ENCODE data around the gene BUD23. TPM values are rescaled to one million over a fixed set of nuclear protein-coding genes. Genes with fewer than 3 reads are reported as not detected.
A peak's percentile ranks its signal among the peaks of the same experiment; 100 is the strongest.

Gene BUD23
- total and polyA plus RNA-seq, 2 donors (not counting 1 experiment from before 2014, with no cell fraction given) = 62.4 to 63.9 TPM

DNA sequence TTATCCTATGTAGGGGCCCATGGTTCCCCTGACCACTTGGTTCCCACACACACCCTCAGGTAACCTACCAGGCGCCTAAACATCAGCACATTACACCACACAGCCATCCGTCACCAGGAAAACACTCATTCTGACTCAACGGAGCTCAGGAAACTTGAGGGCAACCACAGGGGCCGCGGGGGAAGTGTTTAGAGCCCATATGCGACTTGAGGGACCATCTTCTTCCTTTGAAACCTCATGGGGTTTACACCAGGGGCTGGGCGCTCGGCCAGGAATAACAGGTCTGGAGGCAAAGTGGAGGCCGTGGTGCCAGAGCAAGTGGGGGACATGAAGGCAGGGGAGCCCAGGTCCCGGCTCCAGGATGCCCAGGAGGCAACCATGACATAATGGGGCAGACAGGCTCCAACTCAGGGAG lies 34.6 kb downstream of the BUD23 start:
- H3K4me1 Mint-ChIP-seq = peaks cover 20% of the 10 kb centered on the region
- peaks cover 0 to 11% (median 0%) of the 10 kb centered on the region in 3 donors for H3K9me3 ChIP-seq (ENCODE audit: control extremely low read depth in 1 of 3, control insufficient read depth in 2 of 3, insufficient read depth in 1 of 3, low read length in 2 of 3)
- peak overlapping the region; percentile 97 for H3K4me2 ChIP-seq (replicated peaks; ENCODE audit: low read depth, low read length, poor library complexity, severe bottlenecking)
- ATAC-seq (ENCODE audit: low read depth) (peak; percentile 26), DNase-seq (peak; percentile 50)
- no peaks in the 10 kb centered on the region for H3K9me3 Mint-ChIP-seq (ENCODE audit: insufficient read depth)
- H3K27ac ChIP-seq (ENCODE audit: low read length in 2 of 2) = no peak overlapping the region
- H4K20me1 ChIP-seq (ENCODE audit: control insufficient read depth, insufficient read depth, low read length, poor library complexity, severe bottlenecking) = peaks cover 12% of the 10 kb centered on the region
- ChIA-PET POLR2A (interaction anchor here (0.9 kb wide), 1 partner anchor 17 kb away, joined by 4 read pairs; no protein-coding TSS in a partner anchor), CTCF (interaction anchor here (0.8 kb wide), 1 partner anchor 111 kb away, joined by 3 read pairs; no protein-coding TSS in a partner anchor)
- H3K4me3 Mint-ChIP-seq = peak overlapping the region; percentile 83
- no peaks in the 10 kb centered on the region for H3K79me2 ChIP-seq (ENCODE audit: control insufficient read depth, insufficient read depth, low read length)
- intact Hi-C loops (cut with micrococcal nuclease) = loop anchor here (2.0 to 5.0 kb wide), 2 partner anchors 36 to 51 kb away; partner anchors contain the start of genes BUD23, DNAJC30 and VPS37D
- no peak for TF ChIP-seq EZH2 (IDR thresholded peaks at IDR 0.05; ENCODE audit: borderline replicate concordance, insufficient read depth, low read depth, low read length, poor library complexity, severe bottlenecking)
- TF ChIP-seq, protein P1, sequence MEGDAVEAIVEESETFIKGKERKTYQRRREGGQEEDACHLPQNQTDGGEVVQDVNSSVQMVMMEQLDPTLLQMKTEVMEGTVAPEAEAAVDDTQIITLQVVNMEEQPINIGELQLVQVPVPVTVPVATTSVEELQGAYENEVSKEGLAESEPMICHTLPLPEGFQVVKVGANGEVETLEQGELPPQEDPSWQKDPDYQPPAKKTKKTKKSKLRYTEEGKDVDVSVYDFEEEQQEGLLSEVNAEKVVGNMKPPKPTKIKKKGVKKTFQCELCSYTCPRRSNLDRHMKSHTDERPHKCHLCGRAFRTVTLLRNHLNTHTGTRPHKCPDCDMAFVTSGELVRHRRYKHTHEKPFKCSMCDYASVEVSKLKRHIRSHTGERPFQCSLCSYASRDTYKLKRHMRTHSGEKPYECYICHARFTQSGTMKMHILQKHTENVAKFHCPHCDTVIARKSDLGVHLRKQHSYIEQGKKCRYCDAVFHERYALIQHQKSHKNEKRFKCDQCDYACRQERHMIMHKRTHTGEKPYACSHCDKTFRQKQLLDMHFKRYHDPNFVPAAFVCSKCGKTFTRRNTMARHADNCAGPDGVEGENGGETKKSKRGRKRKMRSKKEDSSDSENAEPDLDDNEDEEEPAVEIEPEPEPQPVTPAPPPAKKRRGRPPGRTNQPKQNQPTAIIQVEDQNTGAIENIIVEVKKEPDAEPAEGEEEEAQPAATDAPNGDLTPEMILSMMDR (IDR thresholded peaks at IDR 0.05) = no peak
- peak overlapping the region; percentile 70 for H3K27ac Mint-ChIP-seq
- peak overlapping the region; percentile 21 for H3K9ac ChIP-seq (ENCODE audit: low read length)
- H3K4me1 ChIP-seq (ENCODE audit: control insufficient read depth in 2 of 2, insufficient read depth in 2 of 2, low read length in 2 of 2) = peaks cover 25 to 31% of the 10 kb centered on the region in 2 donors
- peaks cover 30% of the 10 kb centered on the region for H3K27me3 Mint-ChIP-seq
- H2AFZ ChIP-seq (ENCODE audit: insufficient read depth, low read depth, low read length, poor library complexity, severe bottlenecking) = no peak overlapping the region
- peak overlapping the region in 1 of 5 experiments; percentile 66 for H3K4me3 ChIP-seq (ENCODE audit: control extremely low read depth in 1 of 5, extremely low read depth in 1 of 5, insufficient read depth in 1 of 5, low read depth in 2 of 5, low read length in 4 of 5)
- H3K36me3 ChIP-seq (replicated peaks in 1 of 2; ENCODE audit: control extremely low read depth in 1 of 2, control insufficient read depth in 1 of 2, extremely low read depth in 1 of 2, insufficient read depth in 2 of 2, low read length in 1 of 2) = no peaks in the 10 kb centered on the region
- WGBS (ENCODE audit: insufficient coverage) = under 1% methylated on average over 10 of the region's 10 CpGs
- peaks cover 0 to 66% (median 25%) of the 10 kb centered on the region in 4 experiments for H3K27me3 ChIP-seq (replicated peaks in 1 of 4; ENCODE audit: control extremely low read depth in 1 of 4, control insufficient read depth in 3 of 4, insufficient read depth in 4 of 4, low read length in 3 of 4)

GRCh38 chr7:73718438-73718881 lies 35.1 kb downstream of the BUD23 start:
- H3K4me3 Mint-ChIP-seq = peak overlapping the region; percentile 83
- Histone ChIP-seq H3K27me3 (replicated peaks in 1 of 4; ENCODE audit: control extremely low read depth in 1 of 4, control insufficient read depth in 3 of 4, insufficient read depth in 4 of 4, low read length in 3 of 4) (peaks cover 0 to 63% (median 25%) of the 10 kb centered on the region in 4 experiments), H3K79me2 (ENCODE audit: control insufficient read depth, insufficient read depth, low read length) (no peaks in the 10 kb centered on the region), H2AFZ (ENCODE audit: insufficient read depth, low read depth, low read length, poor library complexity, severe bottlenecking) (peak overlapping the region; percentile 79), H4K20me1 (ENCODE audit: control insufficient read depth, insufficient read depth, low read length, poor library complexity, severe bottlenecking) (peaks cover 12% of the 10 kb centered on the region), H3K4me2 (replicated peaks; ENCODE audit: low read depth, low read length, poor library complexity, severe bottlenecking) (peak overlapping the region; percentile 97), H3K4me1 (ENCODE audit: control insufficient read depth in 2 of 2, insufficient read depth in 2 of 2, low read length in 2 of 2) (peaks cover 25 to 31% of the 10 kb centered on the region in 2 donors), H3K9ac (ENCODE audit: low read length) (peak overlapping the region; percentile 69), H3K27ac (ENCODE audit: low read length in 2 of 2) (no peak overlapping the region), H3K9me3 (ENCODE audit: control extremely low read depth in 1 of 3, control insufficient read depth in 2 of 3, insufficient read depth in 1 of 3, low read length in 2 of 3) (peaks cover 0 to 11% (median 0%) of the 10 kb centered on the region in 3 donors), H3K4me3 (ENCODE audit: control extremely low read depth in 1 of 5, extremely low read depth in 1 of 5, insufficient read depth in 1 of 5, low read depth in 2 of 5, low read length in 4 of 5) (peak overlapping the region in 4 of 5 experiments; percentile 59 to 70 (median 62)), H3K36me3 (replicated peaks in 1 of 2; ENCODE audit: control extremely low read depth in 1 of 2, control insufficient read depth in 1 of 2, extremely low read depth in 1 of 2, insufficient read depth in 2 of 2, low read length in 1 of 2) (no peaks in the 10 kb centered on the region)
- H3K9me3 Mint-ChIP-seq (ENCODE audit: insufficient read depth) = no peaks in the 10 kb centered on the region
- intact Hi-C loops (cut with micrococcal nuclease) = loop anchor here (2.0 to 5.0 kb wide), 2 partner anchors 36 to 52 kb away; partner anchors contain the start of genes BUD23, DNAJC30 and VPS37D
- 21% methylated on average over 2 of the region's 9 CpGs for WGBS (ENCODE audit: insufficient coverage)
- ATAC-seq (ENCODE audit: low read depth) (no peak), DNase-seq (no peak)
- TF ChIP-seq, protein P1 (IDR thresholded peaks at IDR 0.05) = no peak
- no peak for TF ChIP-seq EZH2 (IDR thresholded peaks at IDR 0.05; ENCODE audit: borderline replicate concordance, insufficient read depth, low read depth, low read length, poor library complexity, severe bottlenecking)
- peaks cover 20% of the 10 kb centered on the region for H3K4me1 Mint-ChIP-seq
- peaks cover 27% of the 10 kb centered on the region for H3K27me3 Mint-ChIP-seq
- no peak overlapping the region for H3K27ac Mint-ChIP-seq
- ChIA-PET CTCF (interaction anchor here (0.8 kb wide), 1 partner anchor 111 kb away, joined by 3 read pairs; no protein-coding TSS in a partner anchor), POLR2A (no interaction called here)
